SK-N-MC (cell line): ENCODE measurements around the gene PNKD.

Source experiments
- EZH2 ChIP-seq: fragments of 200-600 bp; sonication (generic); IDR thresholded peaks from one replicate; pipeline ENCODE4 v1.6.1; 2017; ENCODE audit warnings: antibody characterized with exemption
- POLR2AphosphoS5 ChIP-seq: IDR thresholded peaks from 2 replicates; pipeline ENCODE4 v1.6.1; 2012; ENCODE audit warnings: mild to moderate bottlenecking, low read depth, low read length, borderline replicate concordance

DNA sequence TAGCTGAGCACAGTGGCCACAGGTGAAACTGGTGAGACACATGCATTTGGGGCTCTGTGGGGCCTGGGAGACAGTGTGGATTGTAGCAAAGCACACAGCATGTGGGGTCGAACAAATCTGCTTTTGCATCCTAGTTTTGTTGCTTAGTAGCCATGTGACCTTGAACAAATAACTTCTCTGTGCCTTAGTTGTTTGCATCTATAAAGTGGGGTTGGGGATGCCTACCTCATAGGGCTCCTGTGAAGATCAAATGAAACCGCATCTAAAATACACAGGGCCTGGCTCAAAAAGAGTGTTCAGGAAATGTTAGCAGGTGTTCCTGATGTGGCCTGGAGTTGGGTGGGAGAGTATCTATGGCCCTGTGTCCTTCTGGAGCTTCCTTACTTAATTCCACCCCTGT lies 56.0 kb downstream of the PNKD start:
- TF ChIP-seq EZH2: no peak
- no peak for TF ChIP-seq POLR2AphosphoS5
